Measurements from ENCODE around the gene FLRT2. TPM values are rescaled to one million over a fixed set of nuclear protein-coding genes. Genes with fewer than 3 reads are reported as not detected.

FLRT2 gene
- total and polyA plus RNA-seq, 7 donors = 0.60 to 13.0 (median 3.0) TPM

DNA sequence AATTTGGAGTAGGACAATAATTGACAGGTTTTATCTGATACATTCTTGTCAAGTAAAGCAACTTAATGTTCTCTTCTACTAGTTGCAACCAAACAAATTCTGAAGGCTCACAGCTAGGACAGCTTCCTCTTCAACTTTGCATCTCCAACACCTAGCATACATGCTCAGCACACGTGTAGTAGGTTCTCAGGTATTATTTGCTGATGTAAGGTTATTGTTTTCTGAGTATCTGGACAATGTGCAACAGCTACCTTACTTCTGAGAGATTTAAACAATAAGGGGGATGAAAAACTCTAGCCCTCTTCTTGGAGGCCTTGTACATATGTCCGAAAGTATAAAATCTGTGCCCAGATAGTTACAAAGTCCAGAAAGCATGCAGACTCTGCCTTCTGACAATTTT lies 15.5 kb upstream of the FLRT2 start:
- Histone ChIP-seq H3K9me3 (no peaks in the 10 kb centered on the region), H3K4me1 (peaks cover 0 to 3% (median under 1%) of the 10 kb centered on the region in 4 donors), H3K4me3 (no peak overlapping the region), H3K27ac (no peak overlapping the region), H3K27me3 (no peaks in the 10 kb centered on the region), H3K36me3 (no peaks in the 10 kb centered on the region)
- 81 to 88% methylated on average over 2 of the region's 2 CpGs for WGBS, 2 donors
- DNase-seq = no peak
- TF ChIP-seq, protein P1, sequence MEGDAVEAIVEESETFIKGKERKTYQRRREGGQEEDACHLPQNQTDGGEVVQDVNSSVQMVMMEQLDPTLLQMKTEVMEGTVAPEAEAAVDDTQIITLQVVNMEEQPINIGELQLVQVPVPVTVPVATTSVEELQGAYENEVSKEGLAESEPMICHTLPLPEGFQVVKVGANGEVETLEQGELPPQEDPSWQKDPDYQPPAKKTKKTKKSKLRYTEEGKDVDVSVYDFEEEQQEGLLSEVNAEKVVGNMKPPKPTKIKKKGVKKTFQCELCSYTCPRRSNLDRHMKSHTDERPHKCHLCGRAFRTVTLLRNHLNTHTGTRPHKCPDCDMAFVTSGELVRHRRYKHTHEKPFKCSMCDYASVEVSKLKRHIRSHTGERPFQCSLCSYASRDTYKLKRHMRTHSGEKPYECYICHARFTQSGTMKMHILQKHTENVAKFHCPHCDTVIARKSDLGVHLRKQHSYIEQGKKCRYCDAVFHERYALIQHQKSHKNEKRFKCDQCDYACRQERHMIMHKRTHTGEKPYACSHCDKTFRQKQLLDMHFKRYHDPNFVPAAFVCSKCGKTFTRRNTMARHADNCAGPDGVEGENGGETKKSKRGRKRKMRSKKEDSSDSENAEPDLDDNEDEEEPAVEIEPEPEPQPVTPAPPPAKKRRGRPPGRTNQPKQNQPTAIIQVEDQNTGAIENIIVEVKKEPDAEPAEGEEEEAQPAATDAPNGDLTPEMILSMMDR (IDR thresholded peaks at IDR 0.05) = no peak
- TF ChIP-seq POLR2AphosphoS5 (IDR thresholded peaks at IDR 0.05) = no peak
- TF ChIP-seq POLR2A (IDR thresholded peaks at IDR 0.05) = no peak
- no peak for TF ChIP-seq EP300 (IDR thresholded peaks at IDR 0.05)
- intact Hi-C loops (cut with DNase I) = no loop called here

DNA sequence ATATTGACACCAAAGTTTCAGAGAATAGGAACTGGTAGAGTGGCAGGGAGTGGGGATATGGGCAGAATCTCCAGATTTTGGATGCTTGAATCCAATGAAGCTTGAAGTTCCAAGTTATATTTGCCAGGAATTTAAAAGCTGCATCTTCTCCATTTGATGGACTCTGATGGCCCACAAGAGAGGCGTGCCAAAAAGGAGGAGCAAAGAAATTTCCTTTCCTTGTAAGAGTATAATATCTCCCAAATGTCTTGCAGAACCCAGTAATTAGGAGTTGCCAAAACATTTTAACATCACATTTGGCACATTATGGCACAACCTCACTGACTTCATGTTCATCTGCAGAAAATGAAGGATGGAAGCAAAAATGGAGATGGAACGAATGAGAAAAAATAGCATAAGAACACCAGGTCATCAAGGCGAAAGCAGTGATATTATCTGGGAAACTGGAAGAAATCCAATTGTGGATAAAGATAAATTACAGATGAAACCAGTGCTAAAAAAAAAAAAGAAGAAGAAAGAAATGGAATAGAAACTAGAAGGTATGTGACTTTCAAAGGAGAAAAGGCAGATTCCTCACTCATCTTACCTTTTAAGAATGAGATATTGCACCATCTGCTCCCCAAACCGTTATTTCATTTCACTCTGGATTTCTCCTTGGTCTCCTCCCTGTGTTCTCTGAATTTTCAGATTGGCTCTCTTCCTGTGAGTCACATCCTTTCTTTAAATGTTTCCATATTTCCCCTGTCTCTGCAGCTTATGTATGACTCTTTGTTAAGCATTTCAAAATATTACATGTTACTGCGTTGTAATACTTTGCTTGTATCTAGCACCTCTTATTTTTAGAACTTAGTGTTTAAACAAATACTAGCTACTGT lies 13.5 kb upstream of the FLRT2 start:
- H3K4me3 ChIP-seq = no peak overlapping the region
- no peaks in the 10 kb centered on the region for H3K9me3 ChIP-seq
- no peak for DNase-seq
- peaks cover 0 to 8% (median 2%) of the 10 kb centered on the region in 4 donors for H3K4me1 ChIP-seq
- no peaks in the 10 kb centered on the region for H3K27me3 ChIP-seq
- H3K27ac ChIP-seq = no peak overlapping the region
- no peaks in the 10 kb centered on the region for H3K36me3 ChIP-seq
- TF ChIP-seq POLR2AphosphoS5 (IDR thresholded peaks at IDR 0.05) (no peak), EP300 (IDR thresholded peaks at IDR 0.05) (no peak), POLR2A (IDR thresholded peaks at IDR 0.05) (no peak)
- TF ChIP-seq, protein P1 (IDR thresholded peaks at IDR 0.05) = no peak
- intact Hi-C loops (cut with DNase I) = no loop called here
- 78 to 83% methylated on average over 5 of the region's 5 CpGs for WGBS, 2 donors

DNA sequence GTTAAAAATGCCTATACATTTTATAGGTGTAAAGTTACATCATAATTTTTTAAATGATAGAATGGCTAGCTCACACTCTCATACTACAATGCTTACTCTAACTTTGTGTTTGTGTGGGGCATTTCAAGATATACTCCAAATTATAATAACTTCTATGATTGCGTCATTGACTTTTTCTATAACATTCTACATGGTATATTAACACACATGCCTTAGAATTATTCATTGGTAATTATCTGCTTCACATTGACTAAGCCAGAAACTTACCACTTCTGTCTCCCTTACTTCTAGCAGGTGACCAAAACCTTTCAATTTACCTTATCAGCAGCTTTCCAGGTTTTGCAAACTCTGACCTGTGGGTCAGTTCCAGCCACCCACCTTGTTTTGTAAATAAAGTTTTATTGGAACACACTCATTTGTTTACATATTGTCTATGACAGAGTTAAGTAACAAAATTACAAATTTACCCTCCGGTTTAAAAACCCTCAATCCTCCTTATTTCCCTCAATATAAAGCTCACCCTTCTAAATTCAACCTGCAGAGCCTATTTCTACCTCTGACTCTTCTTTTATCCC lies 12.7 kb upstream of the FLRT2 start:
- intact Hi-C loops (cut with DNase I) = no loop called here
- TF ChIP-seq EP300 (IDR thresholded peaks at IDR 0.05) (no peak), POLR2A (IDR thresholded peaks at IDR 0.05) (no peak), POLR2AphosphoS5 (IDR thresholded peaks at IDR 0.05) (no peak)
- TF ChIP-seq, protein P1 (IDR thresholded peaks at IDR 0.05) = no peak

DNA sequence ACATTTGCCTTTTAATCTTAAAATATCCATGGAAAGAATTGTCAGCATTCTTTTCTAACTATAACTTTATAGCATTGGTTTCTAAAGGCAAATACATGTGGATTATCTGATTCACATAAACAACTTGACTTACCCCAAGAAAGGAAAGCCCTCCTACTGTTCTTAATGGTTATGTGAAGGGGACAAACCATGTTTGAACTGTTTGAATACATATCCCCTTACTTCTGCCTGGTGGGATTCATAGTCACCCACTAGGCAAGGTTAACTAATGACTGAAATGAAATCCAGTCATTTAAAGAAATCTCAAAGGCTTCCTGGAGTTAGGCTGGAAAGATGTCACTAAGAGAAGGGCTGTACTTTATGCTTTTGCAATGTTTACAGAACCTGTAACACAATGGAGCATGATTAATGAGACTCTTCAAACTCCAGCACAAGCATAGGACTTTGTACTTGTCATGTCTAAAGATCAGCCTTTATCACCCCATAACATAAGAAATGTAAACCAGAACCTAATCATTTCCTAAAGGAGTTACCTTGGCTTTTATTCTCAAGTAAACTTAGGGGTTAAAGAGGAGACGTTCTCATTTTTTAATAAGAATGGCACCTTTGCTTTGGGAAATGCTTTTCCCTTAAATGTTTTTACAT lies 10.2 kb upstream of the FLRT2 start:
- Histone ChIP-seq H3K4me1 (peaks cover 0 to 8% (median 2%) of the 10 kb centered on the region in 4 donors), H3K27me3 (no peaks in the 10 kb centered on the region), H3K9me3 (no peaks in the 10 kb centered on the region), H3K27ac (no peak overlapping the region), H3K4me3 (no peak overlapping the region), H3K36me3 (no peaks in the 10 kb centered on the region)
- WGBS, 2 donors = 13 to 65% methylated on average over 1 of the region's 1 CpG
- DNase-seq = no peak
- intact Hi-C loops (cut with DNase I) = no loop called here
- no peak for TF ChIP-seq POLR2AphosphoS5 (IDR thresholded peaks at IDR 0.05)
- TF ChIP-seq, protein P1 (IDR thresholded peaks at IDR 0.05) = no peak
- no peak for TF ChIP-seq POLR2A (IDR thresholded peaks at IDR 0.05)
- TF ChIP-seq EP300 (IDR thresholded peaks at IDR 0.05) = no peak

More for the DNA sequence above, 12.7 kb upstream of the FLRT2 start:
- Histone ChIP-seq H3K4me1 (peaks cover 0 to 8% (median 2%) of the 10 kb centered on the region in 4 donors), H3K27ac (no peak overlapping the region), H3K36me3 (no peaks in the 10 kb centered on the region), H3K27me3 (no peaks in the 10 kb centered on the region), H3K9me3 (no peaks in the 10 kb centered on the region), H3K4me3 (no peak overlapping the region)
- WGBS, 2 donors = 72 to 87% methylated on average over 2 of the region's 2 CpGs
- DNase-seq = no peak
